ENCODE measurements around the gene SPP1.

GRCh38 chr4:87974856-87975462, 555 bp upstream of the SPP1 start:
- TF ChIP-seq, protein P1, sequence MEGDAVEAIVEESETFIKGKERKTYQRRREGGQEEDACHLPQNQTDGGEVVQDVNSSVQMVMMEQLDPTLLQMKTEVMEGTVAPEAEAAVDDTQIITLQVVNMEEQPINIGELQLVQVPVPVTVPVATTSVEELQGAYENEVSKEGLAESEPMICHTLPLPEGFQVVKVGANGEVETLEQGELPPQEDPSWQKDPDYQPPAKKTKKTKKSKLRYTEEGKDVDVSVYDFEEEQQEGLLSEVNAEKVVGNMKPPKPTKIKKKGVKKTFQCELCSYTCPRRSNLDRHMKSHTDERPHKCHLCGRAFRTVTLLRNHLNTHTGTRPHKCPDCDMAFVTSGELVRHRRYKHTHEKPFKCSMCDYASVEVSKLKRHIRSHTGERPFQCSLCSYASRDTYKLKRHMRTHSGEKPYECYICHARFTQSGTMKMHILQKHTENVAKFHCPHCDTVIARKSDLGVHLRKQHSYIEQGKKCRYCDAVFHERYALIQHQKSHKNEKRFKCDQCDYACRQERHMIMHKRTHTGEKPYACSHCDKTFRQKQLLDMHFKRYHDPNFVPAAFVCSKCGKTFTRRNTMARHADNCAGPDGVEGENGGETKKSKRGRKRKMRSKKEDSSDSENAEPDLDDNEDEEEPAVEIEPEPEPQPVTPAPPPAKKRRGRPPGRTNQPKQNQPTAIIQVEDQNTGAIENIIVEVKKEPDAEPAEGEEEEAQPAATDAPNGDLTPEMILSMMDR (conservative IDR thresholded peaks at IDR 0.05; ENCODE audit: low read depth, low read length) = no peak
- TF ChIP-seq EZH2 (IDR thresholded peaks at IDR 0.05; ENCODE audit: low read length, unreplicated experiment) = no peak
